ENCODE data around the gene ABCB4.

DNA sequence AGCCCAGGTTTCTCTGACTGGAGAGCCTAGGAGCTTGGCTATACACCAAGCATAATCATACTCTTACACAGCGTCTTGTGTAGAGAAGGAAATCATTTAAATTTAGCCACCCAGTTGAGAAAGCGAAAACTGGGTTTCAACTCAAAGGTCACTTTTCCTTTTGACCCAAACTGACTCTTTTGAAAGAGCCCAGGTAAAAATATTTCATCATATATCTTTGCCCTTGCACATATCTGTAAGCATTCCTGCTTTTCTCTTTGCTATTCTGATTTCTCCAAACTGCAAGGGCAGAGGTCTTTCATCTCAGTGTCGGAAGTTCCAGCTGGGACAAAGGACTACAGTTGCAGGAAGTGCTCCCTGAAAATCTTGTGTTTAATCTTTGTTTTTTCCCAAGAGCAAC, 22.0 kb upstream of the ABCB4 start:
- TF ChIP-seq POU6F1 (CRISPR knock-in tag; IDR thresholded peaks at IDR 0.05; ENCODE audit: borderline replicate concordance, low read depth), result no peak
- TF ChIP-seq, protein P1, sequence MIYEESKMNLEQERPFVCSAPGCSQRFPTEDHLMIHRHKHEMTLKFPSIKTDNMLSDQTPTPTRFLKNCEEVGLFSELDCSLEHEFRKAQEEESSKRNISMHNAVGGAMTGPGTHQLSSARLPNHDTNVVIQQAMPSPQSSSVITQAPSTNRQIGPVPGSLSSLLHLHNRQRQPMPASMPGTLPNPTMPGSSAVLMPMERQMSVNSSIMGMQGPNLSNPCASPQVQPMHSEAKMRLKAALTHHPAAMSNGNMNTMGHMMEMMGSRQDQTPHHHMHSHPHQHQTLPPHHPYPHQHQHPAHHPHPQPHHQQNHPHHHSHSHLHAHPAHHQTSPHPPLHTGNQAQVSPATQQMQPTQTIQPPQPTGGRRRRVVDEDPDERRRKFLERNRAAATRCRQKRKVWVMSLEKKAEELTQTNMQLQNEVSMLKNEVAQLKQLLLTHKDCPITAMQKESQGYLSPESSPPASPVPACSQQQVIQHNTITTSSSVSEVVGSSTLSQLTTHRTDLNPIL (CRISPR knock-in tag; IDR thresholded peaks at IDR 0.05; ENCODE audit: low read depth), result no peak
- no peak for TF ChIP-seq PATZ1 (CRISPR knock-in tag; IDR thresholded peaks at IDR 0.05; ENCODE audit: borderline replicate concordance)
- TF ChIP-seq ZNF70 (CRISPR knock-in tag; IDR thresholded peaks at IDR 0.05), result no peak
- TF ChIP-seq TCF4 (CRISPR knock-in tag; IDR thresholded peaks at IDR 0.05; ENCODE audit: borderline replicate concordance), result no peak
- no peak for TF ChIP-seq TOX (CRISPR knock-in tag; IDR thresholded peaks at IDR 0.05; ENCODE audit: borderline replicate concordance)
- no peak for TF ChIP-seq PPARA (CRISPR knock-in tag; IDR thresholded peaks at IDR 0.05; ENCODE audit: borderline replicate concordance)
